H9 (cell line): Measurements from ENCODE around the gene MYO15B. TPM values are rescaled to one million over a fixed set of nuclear protein-coding genes. Genes with fewer than 3 reads are reported as not detected.
A peak's percentile ranks its signal among the peaks of the same experiment; 100 is the strongest.

Source experiments
- DNase-seq: peaks from one replicate; pipeline ENCODE4 v3.0.0-alpha.2; 2017
- H2AFZ ChIP-seq: one replicate; pipeline ENCODE4 v1.6.1; 2013; ENCODE audit warnings: mild to moderate bottlenecking, low read length, control low read depth, moderate library complexity
- H2AK5ac ChIP-seq: 2 replicates; pipeline ENCODE4 v1.6.1; 2013; ENCODE audit warnings: low read length, control low read depth, mixed read lengths; ENCODE audit not compliant: insufficient read length
- H2BK120ac ChIP-seq: one replicate; pipeline ENCODE4 v1.6.1; 2013; ENCODE audit warnings: low read depth, mild to moderate bottlenecking, low read length, control low read depth, inconsistent platforms; ENCODE audit not compliant: poor library complexity, severe bottlenecking
- H2BK12ac ChIP-seq: 2 replicates; pipeline ENCODE4 v1.6.1; 2013; ENCODE audit warnings: low read length, control low read depth, mixed read lengths, low read depth; ENCODE audit not compliant: insufficient read length
- H2BK15ac ChIP-seq: 2 replicates; pipeline ENCODE4 v1.6.1; 2013; ENCODE audit warnings: low read depth, low read length, control low read depth
- H2BK20ac ChIP-seq: one replicate; pipeline ENCODE4 v1.6.1; 2013; ENCODE audit warnings: low read depth, mild to moderate bottlenecking, low read length, control low read depth, inconsistent platforms; ENCODE audit not compliant: poor library complexity, severe bottlenecking
- H2BK5ac ChIP-seq: 2 replicates; pipeline ENCODE4 v1.6.1; 2013; ENCODE audit warnings: low read length, control low read depth, mixed read lengths; ENCODE audit not compliant: insufficient read length
- H3K14ac ChIP-seq: 2 replicates; pipeline ENCODE4 v1.6.1; 2013; ENCODE audit warnings: low read length, control low read depth; ENCODE audit not compliant: insufficient read depth
- H3K18ac ChIP-seq: 2 replicates; pipeline ENCODE4 v1.6.1; 2013; ENCODE audit warnings: low read depth, mild to moderate bottlenecking, mixed read lengths, low read length, control low read depth; ENCODE audit not compliant: insufficient read length
- H3K23ac ChIP-seq: 2 replicates; pipeline ENCODE4 v1.6.1; 2013; ENCODE audit warnings: low read length, control low read depth, mixed read lengths, low read depth; ENCODE audit not compliant: insufficient read length
- H3K23me2 ChIP-seq: 2 replicates; pipeline ENCODE4 v1.6.1; 2013; ENCODE audit warnings: low read depth, mild to moderate bottlenecking, mixed read lengths, low read length, control low read depth; ENCODE audit not compliant: insufficient read length, poor library complexity, severe bottlenecking
- H3K27ac ChIP-seq: 2 replicates; pipeline ENCODE4 v1.5.1; 2013; ENCODE audit warnings: low read length, control low read depth, mixed read lengths, low read depth; ENCODE audit not compliant: insufficient read length
- H3K27me3 ChIP-seq: 2 replicates; pipeline ENCODE4 v1.6.1; 2013; ENCODE audit warnings: low read length, control low read depth, inconsistent platforms; ENCODE audit not compliant: insufficient read depth
- H3K4ac ChIP-seq: 2 replicates; pipeline ENCODE4 v1.6.1; 2013; ENCODE audit warnings: low read depth, mild to moderate bottlenecking, control low read depth, inconsistent platforms, low read length, moderate library complexity
- H3K4me1 ChIP-seq: 2 replicates; pipeline ENCODE4 v1.6.1; 2013; ENCODE audit warnings: low read length, control low read depth, inconsistent platforms; ENCODE audit not compliant: insufficient read depth
- H3K4me2 ChIP-seq: 2 replicates; pipeline ENCODE4 v1.6.1; 2013; ENCODE audit warnings: low read length, control low read depth, mixed read lengths; ENCODE audit not compliant: insufficient read length, insufficient read depth
- H3K56ac ChIP-seq: 2 replicates; pipeline ENCODE4 v1.6.1; 2013; ENCODE audit warnings: low read depth, mild to moderate bottlenecking, mixed read lengths, low read length, control low read depth; ENCODE audit not compliant: insufficient read length
- H3K79me1 ChIP-seq: 2 replicates; pipeline ENCODE4 v1.6.1; 2013; ENCODE audit warnings: low read depth, mild to moderate bottlenecking, moderate library complexity, low read length, control low read depth, inconsistent platforms; ENCODE audit not compliant: insufficient read depth, poor library complexity, severe bottlenecking
- H3K79me2 ChIP-seq: 2 replicates; pipeline ENCODE4 v1.6.1; 2013; ENCODE audit warnings: low read length, control low read depth, inconsistent platforms; ENCODE audit not compliant: insufficient read depth
- H3K9ac ChIP-seq: 2 replicates; pipeline ENCODE4 v1.6.1; 2013; ENCODE audit warnings: low read length, control low read depth, mixed read lengths; ENCODE audit not compliant: insufficient read length; ENCODE audit errors: extremely low read depth
- H3K9me3 ChIP-seq: one replicate; pipeline ENCODE4 v1.6.1; 2013; ENCODE audit warnings: low read depth, low read length, inconsistent platforms; ENCODE audit not compliant: control insufficient read depth
- H3T11ph ChIP-seq: one replicate; pipeline ENCODE4 v1.6.1; 2013; ENCODE audit warnings: mild to moderate bottlenecking, low read length, control low read depth, inconsistent platforms
- H4K20me1 ChIP-seq: one replicate; pipeline ENCODE4 v1.6.1; 2013; ENCODE audit not compliant: control insufficient read depth, insufficient read length, insufficient read depth
- H4K5ac ChIP-seq: 2 replicates; pipeline ENCODE4 v1.6.1; 2013; ENCODE audit warnings: low read depth, mild to moderate bottlenecking, mixed read lengths, low read length, control low read depth; ENCODE audit not compliant: insufficient read length
- H4K8ac ChIP-seq: replicated peaks from 2 replicates; pipeline ENCODE4 v1.6.1; 2013; ENCODE audit warnings: low read length, control low read depth, mixed read lengths, low read depth; ENCODE audit not compliant: insufficient read length
- H4K91ac ChIP-seq: 2 replicates; pipeline ENCODE4 v1.6.1; 2013; ENCODE audit warnings: low read depth, mild to moderate bottlenecking, moderate library complexity, mixed read lengths, low read length, control low read depth; ENCODE audit not compliant: insufficient read length
- H3K27ac Mint-ChIP-seq, 3 experiments: 2 replicates in 2 of 3; 3 replicates in 1 of 3; pipeline ENCODE4 v1.8.0; 2020 to 2021; ENCODE audit warnings: mixed read lengths in 3 of 3, mild to moderate bottlenecking in 1 of 3, moderate library complexity in 1 of 3
- H3K27me3 Mint-ChIP-seq: 2 replicates; pipeline ENCODE4 v1.8.0; 2021; ENCODE audit warnings: low read depth, mild to moderate bottlenecking, moderate library complexity, mixed read lengths
- H3K36me3 Mint-ChIP-seq, 3 experiments: 2 replicates in 2 of 3; 3 replicates in 1 of 3; pipeline ENCODE4 v1.8.0; 2020 to 2021; ENCODE audit warnings: low read depth in 3 of 3, mixed read lengths in 3 of 3; ENCODE audit not compliant: insufficient read depth in 1 of 3
- H3K4me1 Mint-ChIP-seq, 2 experiments: 2 replicates each; pipeline ENCODE4 v1.8.0; 2020; ENCODE audit warnings: mixed read lengths in 2 of 2
- H3K4me3 Mint-ChIP-seq, 2 experiments: 2 replicates in 1 of 2; 3 replicates in 1 of 2; pipeline ENCODE4 v1.8.0; 2020 to 2021; ENCODE audit warnings: mild to moderate bottlenecking in 2 of 2, mixed read lengths in 2 of 2, moderate library complexity in 1 of 2
- H3K9me3 Mint-ChIP-seq, 2 experiments: 2 replicates in 1 of 2; 3 replicates in 1 of 2; pipeline ENCODE4 v1.8.0; 2020; ENCODE audit warnings: mild to moderate bottlenecking in 2 of 2, mixed read lengths in 2 of 2, moderate library complexity in 1 of 2
- CTCF ChIP-seq: fragments of 200-600 bp; sonication (generic); conservative IDR thresholded peaks from 3 replicates; pipeline ENCODE4 v1.8.0; 2021; ENCODE audit warnings: antibody characterized with exemption, mild to moderate bottlenecking
- WGBS: extraction: QIAGEN DNeasy Blood & Tissue Kit; methylation state at CpG from one replicate; pipeline ENCODE4 v1.1.7; 2013; ENCODE audit warnings: missing lambda C conversion rate, low lambda C conversion rate, mixed read lengths; ENCODE audit not compliant: insufficient read length; ENCODE audit errors: extremely low coverage; 5-methylcytosine and 5-hydroxymethylcytosine counted together
- total RNA-seq: library from RNA; stranded (reverse); gene quantifications from 2 replicates; pipeline ENCODE4 v1.2.1, GENCODE V29; 2021

MYO15B gene
- total RNA-seq, 1 experiment from 2014 or later: 41.9 TPM

- Histone ChIP-seq H2BK5ac (no peak overlapping the region), H3K23me2 (no peaks in the 10 kb centered on the region), H3K14ac (no peak overlapping the region; the same call in 1 of the 2 replicates), H3K9me3 (no peaks in the 10 kb centered on the region), H4K20me1 (no peaks in the 10 kb centered on the region), H4K5ac (no peak overlapping the region), H2BK120ac (no peak overlapping the region), H2BK15ac (no peak overlapping the region), H4K8ac (no peak overlapping the region), H2BK12ac (no peak overlapping the region), H3K79me1 (no peaks in the 10 kb centered on the region), H4K91ac (no peak overlapping the region), H3K4me1 (no peaks in the 10 kb centered on the region), H3K27ac (no peak overlapping the region), H3K4me2 (no peak overlapping the region), H3K4ac (no peak overlapping the region), H3K23ac (no peak overlapping the region), H2BK20ac (no peak overlapping the region), H3K9ac (no peak overlapping the region), H3T11ph (no peak overlapping the region), H3K56ac (no peak overlapping the region), H2AFZ (no peak overlapping the region), H3K27me3 (no peaks in the 10 kb centered on the region), H3K79me2 (no peaks in the 10 kb centered on the region), H3K18ac (no peak overlapping the region), H2AK5ac (no peak overlapping the region)
- peak overlapping the region in 1 of 3 experiments; percentile 48; a peak in 1 of 7 replicates for H3K27ac Mint-ChIP-seq
- no peaks in the 10 kb centered on the region for H3K9me3 Mint-ChIP-seq
- no peaks in the 10 kb centered on the region; the same call in 1 of the 2 replicates for H3K27me3 Mint-ChIP-seq
- H3K4me3 Mint-ChIP-seq: no peak overlapping the region
- H3K36me3 Mint-ChIP-seq: no peaks in the 10 kb centered on the region; a peak in 1 of 7 replicates
- H3K4me1 Mint-ChIP-seq: no peaks in the 10 kb centered on the region
- peak; percentile 37 for DNase-seq
- no CpG with 5 or more reads among the region's 13 CpGs for WGBS
- TF ChIP-seq CTCF: no peak
Observed at GRCh38 chr17:75595284-75595919, 7.8 kb downstream of the MYO15B start.
